Caco-2 (cell line): ENCODE measurements around the gene ARL3. TPM values are rescaled to one million over a fixed set of nuclear protein-coding genes. Genes with fewer than 3 reads are reported as not detected.

ENCODE experiments used
- BruUV-seq: library from RNA; stranded (reverse); fragments of 400-500 nt; replicated peaks from 2 replicates; lab custom pipeline; 2021; lab: Mats Ljungman, UMichigan
- CTCF ChIA-PET: fragments of 300-600 bp; sonication (Branson Sonifier 250); formaldehyde crosslinking; loops from one replicate; lab custom pipeline; 2022; ENCODE audit warnings: antibody characterized with exemption; lab: Charles Lee
- POLR2A ChIA-PET: fragments of 300-600 bp; sonication (Branson Sonifier 250); formaldehyde crosslinking; loops from one replicate; lab custom pipeline; 2022; ENCODE audit warnings: antibody characterized with exemption; lab: Charles Lee
- DNase-seq, 2 experiments: peaks; one replicate each; pipeline versions ENCODE4 v3.0.0 to v3.0.0-alpha.2; 2020 to 2022
- H3K27me3 ChIP-seq: replicated peaks from 2 replicates; pipeline ENCODE4 v1.6.0; 2011; ENCODE audit warnings: low read length; ENCODE audit not compliant: control insufficient read depth, insufficient read depth
- H3K36me3 ChIP-seq: 2 replicates; pipeline ENCODE4 v1.5.1; 2011; ENCODE audit warnings: low read length; ENCODE audit not compliant: control insufficient read depth, insufficient read depth
- H3K4me1 ChIP-seq: fragments of 250-450 bp; sonication (Bioruptor Pico); 2 replicates; pipeline ENCODE4 v1.5.1; 2020; ENCODE audit warnings: mild to moderate bottlenecking
- H3K4me3 ChIP-seq: 2 replicates; pipeline ENCODE4 v1.5.1; 2011; ENCODE audit warnings: low read depth, mild to moderate bottlenecking, control low read depth, low read length
- H3K9me3 ChIP-seq: fragments of 250-450 bp; sonication (Bioruptor Pico); 2 replicates; pipeline ENCODE4 v1.5.1; 2020; ENCODE audit warnings: mild to moderate bottlenecking, moderate library complexity
- H3K27ac Mint-ChIP-seq: one replicate; pipeline ENCODE4 v1.8.0; 2022; ENCODE audit warnings: mixed read lengths; ENCODE audit not compliant: unreplicated experiment
- H3K27me3 Mint-ChIP-seq: one replicate; pipeline ENCODE4 v1.8.0; 2022; ENCODE audit warnings: mixed read lengths; ENCODE audit not compliant: insufficient read depth, unreplicated experiment
- H3K36me3 Mint-ChIP-seq: one replicate; pipeline ENCODE4 v1.8.0; 2022; ENCODE audit warnings: mild to moderate bottlenecking, mixed read lengths; ENCODE audit not compliant: insufficient read depth, unreplicated experiment
- H3K4me1 Mint-ChIP-seq: one replicate; pipeline ENCODE4 v1.8.0; 2022; ENCODE audit warnings: low read depth, mixed read lengths; ENCODE audit not compliant: unreplicated experiment
- H3K4me3 Mint-ChIP-seq: one replicate; pipeline ENCODE4 v1.8.0; 2022; ENCODE audit warnings: mild to moderate bottlenecking, moderate library complexity, mixed read lengths; ENCODE audit not compliant: unreplicated experiment
- H3K9me3 Mint-ChIP-seq: one replicate; pipeline ENCODE4 v1.8.0; 2022; ENCODE audit warnings: mixed read lengths; ENCODE audit not compliant: unreplicated experiment
- CTCF ChIP-seq, 2 experiments: fragments of 200-600 bp in 1 of 2; IDR thresholded peaks; 1 replicate in 1 of 2; 2 replicates in 1 of 2; pipeline versions ENCODE4 v1.5.1 to v1.8.0; 2011 to 2022; ENCODE audit warnings: antibody characterized with exemption in 1 of 2, control low read depth in 1 of 2, inconsistent platforms in 1 of 2, low read depth in 1 of 2, low read length in 1 of 2, mild to moderate bottlenecking in 1 of 2, moderate library complexity in 1 of 2; ENCODE audit not compliant: insufficient read depth in 1 of 2, severe bottlenecking in 1 of 2, unreplicated experiment in 1 of 2
- intact Hi-C: fragments of 100-400 bp; cut with micrococcal nuclease; formaldehyde crosslinking; loops from one replicate; pipeline ENCODE4 v1.10.0; 2022; ENCODE audit not compliant: unreplicated experiment
- total RNA-seq: library from RNA; stranded (reverse); gene quantifications from 2 replicates; pipeline ENCODE4 v1.2.3, GENCODE V29; 2022

The ARL3 gene
- total RNA-seq, 1 experiment from 2014 or later = 7.8 TPM

- intact Hi-C loops = no loop called here
- DNase-seq = no peak
- ChIA-PET POLR2A (interaction anchor here (1.0 kb wide), 1 partner anchor 48 kb away, joined by 4 read pairs; the partner anchor contains the start of gene ARL3), CTCF (interaction anchor here (0.6 kb wide), 1 partner anchor 11 kb away, joined by 3 read pairs; no protein-coding TSS in a partner anchor)
- no peak for TF ChIP-seq CTCF (IDR thresholded peaks at IDR 0.05; ENCODE audit: insufficient read depth in 1 of 2, low read depth in 1 of 2, low read length in 1 of 2, severe bottlenecking in 1 of 2, unreplicated experiment in 1 of 2)
- Mint-ChIP-seq H3K27ac (no peak overlapping the region), H3K9me3 (no peaks in the 10 kb centered on the region), H3K27me3 (no peaks in the 10 kb centered on the region), H3K4me1 (no peaks in the 10 kb centered on the region), H3K4me3 (no peak overlapping the region), H3K36me3 (peaks cover 5% of the 10 kb centered on the region)
- no TSS peak for BruUV-seq
- Histone ChIP-seq H3K36me3 (no peaks in the 10 kb centered on the region), H3K27me3 (no peaks in the 10 kb centered on the region), H3K4me3 (no peak overlapping the region), H3K4me1 (peaks cover 6% of the 10 kb centered on the region; the same call in 1 of the 2 replicates), H3K9me3 (no peaks in the 10 kb centered on the region)
Observed at GRCh38 chr10:102665904-102666509, 48.2 kb downstream of the ARL3 start.

GRCh38 chr10:102661658-102662028 lies 52.6 kb downstream of the ARL3 start:
- POLR2A ChIA-PET = no interaction called here
- CTCF ChIA-PET = interaction anchor here (1.0 to 1.5 kb wide), 2 partner anchors 8 to 17 kb away, joined by 3 read pairs; no protein-coding TSS in a partner anchor
- intact Hi-C loops = no loop called here

More at GRCh38 chr10:102661658-102662028, 52.6 kb downstream of the ARL3 start:
- H3K36me3 ChIP-seq = no peaks in the 10 kb centered on the region; the same call in 1 of the 2 replicates
- H3K4me3 Mint-ChIP-seq = no peak overlapping the region
- BruUV-seq = no TSS peak
- DNase-seq = no peak
- H3K9me3 ChIP-seq = no peaks in the 10 kb centered on the region
- H3K27ac Mint-ChIP-seq = no peak overlapping the region
- H3K9me3 Mint-ChIP-seq = no peaks in the 10 kb centered on the region
- no peaks in the 10 kb centered on the region for H3K4me1 Mint-ChIP-seq
- no peaks in the 10 kb centered on the region for H3K4me1 ChIP-seq
- no peaks in the 10 kb centered on the region for H3K27me3 ChIP-seq
- no peak for TF ChIP-seq CTCF (IDR thresholded peaks at IDR 0.05; ENCODE audit: insufficient read depth in 1 of 2, low read depth in 1 of 2, low read length in 1 of 2, severe bottlenecking in 1 of 2, unreplicated experiment in 1 of 2)
- H3K36me3 Mint-ChIP-seq = peaks cover 17% of the 10 kb centered on the region
- H3K27me3 Mint-ChIP-seq = no peaks in the 10 kb centered on the region
- H3K4me3 ChIP-seq = no peak overlapping the region
